WTC11 (cell line): ENCODE data around the gene CYP26A1. TPM values are rescaled to one million over a fixed set of nuclear protein-coding genes. Genes with fewer than 3 reads are reported as not detected.

Source experiments
- ATAC-seq: fragments of 200-7000 bp; cut with Tn5 transposase; 2 replicates; pipeline ENCODE4 v1.10.0; 2021; ENCODE audit warnings: mild to moderate bottlenecking, moderate library complexity
- CTCF ChIA-PET: fragments of 300-600 bp; sonication (Branson Sonifier 250); formaldehyde crosslinking; loops from one replicate; lab custom pipeline; 2021; ENCODE audit warnings: antibody characterized with exemption; lab: Charles Lee
- POLR2A ChIA-PET: fragments of 350-600 bp; sonication (Branson Sonifier 250); formaldehyde crosslinking; loops from one replicate; lab custom pipeline; 2021; ENCODE audit warnings: antibody characterized with exemption; lab: Charles Lee
- DNase-seq: peaks from one replicate; pipeline ENCODE4 v3.0.0; 2021; ENCODE audit warnings: low spot score
- H3K27ac Mint-ChIP-seq: 2 replicates; pipeline ENCODE4 v1.8.0; 2021; ENCODE audit warnings: mixed read lengths
- H3K27me3 Mint-ChIP-seq: 2 replicates; pipeline ENCODE4 v1.8.0; 2021; ENCODE audit warnings: low read depth, mild to moderate bottlenecking, moderate library complexity, mixed read lengths
- H3K36me3 Mint-ChIP-seq: 2 replicates; pipeline ENCODE4 v1.8.0; 2021; ENCODE audit warnings: mixed read lengths
- H3K4me1 Mint-ChIP-seq: 2 replicates; pipeline ENCODE4 v1.8.0; 2022; ENCODE audit warnings: mixed read lengths
- H3K4me3 Mint-ChIP-seq: 2 replicates; pipeline ENCODE4 v1.8.0; 2021; ENCODE audit warnings: mild to moderate bottlenecking, moderate library complexity, mixed read lengths
- H3K9me3 Mint-ChIP-seq: 2 replicates; pipeline ENCODE4 v1.8.0; 2021; ENCODE audit warnings: mixed read lengths
- ATF2 ChIP-seq: sonication (generic); formaldehyde crosslinking; IDR thresholded peaks from 2 replicates; pipeline ENCODE4 v1.8.1; 2022; ENCODE audit warnings: low read depth, missing genetic modification reagents, borderline replicate concordance
- CBFB ChIP-seq: sonication (generic); formaldehyde crosslinking; IDR thresholded peaks from 2 replicates; pipeline ENCODE4 v1.8.1; 2022; ENCODE audit warnings: mild to moderate bottlenecking, low read depth, missing genetic modification reagents
- E2F4 ChIP-seq: sonication (generic); formaldehyde crosslinking; IDR thresholded peaks from 2 replicates; pipeline ENCODE4 v1.8.1; 2022; ENCODE audit warnings: low read depth, mild to moderate bottlenecking, moderate library complexity, missing genetic modification reagents, borderline replicate concordance
- E2F5 ChIP-seq: sonication (generic); formaldehyde crosslinking; IDR thresholded peaks from 2 replicates; pipeline ENCODE4 v1.8.1; 2022; ENCODE audit warnings: mild to moderate bottlenecking, moderate library complexity, missing genetic modification reagents
- ELF4 ChIP-seq: sonication (generic); formaldehyde crosslinking; IDR thresholded peaks from 2 replicates; pipeline ENCODE4 v1.8.1; 2022; ENCODE audit warnings: low read depth, mild to moderate bottlenecking, moderate library complexity, missing genetic modification reagents
- ESRRA ChIP-seq: sonication (generic); formaldehyde crosslinking; IDR thresholded peaks from 2 replicates; pipeline ENCODE4 v1.8.1; 2022; ENCODE audit warnings: mild to moderate bottlenecking, missing genetic modification reagents, borderline replicate concordance
- MAX ChIP-seq: sonication (generic); formaldehyde crosslinking; IDR thresholded peaks from 2 replicates; pipeline ENCODE4 v1.8.0; 2022; ENCODE audit warnings: mild to moderate bottlenecking, missing genetic modification reagents
- MYBL2 ChIP-seq: sonication (generic); formaldehyde crosslinking; IDR thresholded peaks from 2 replicates; pipeline ENCODE4 v1.8.1; 2023; ENCODE audit warnings: mild to moderate bottlenecking, moderate library complexity, missing genetic modification reagents
- PRDM15 ChIP-seq: sonication (generic); formaldehyde crosslinking; IDR thresholded peaks from 2 replicates; pipeline ENCODE4 v1.8.0; 2022; ENCODE audit warnings: missing genetic modification reagents
- SMAD3 ChIP-seq: sonication (generic); formaldehyde crosslinking; IDR thresholded peaks from 2 replicates; pipeline ENCODE4 v1.8.0; 2022; ENCODE audit warnings: missing genetic modification reagents, mild to moderate bottlenecking, borderline replicate concordance
- SMAD4 ChIP-seq: sonication (generic); formaldehyde crosslinking; IDR thresholded peaks from 2 replicates; pipeline ENCODE4 v1.8.0; 2022; ENCODE audit warnings: mild to moderate bottlenecking, missing genetic modification reagents
- TEAD1 ChIP-seq: sonication (generic); formaldehyde crosslinking; IDR thresholded peaks from 2 replicates; pipeline ENCODE4 v1.8.0; 2022; ENCODE audit warnings: mild to moderate bottlenecking, missing genetic modification reagents
- ZNF121 ChIP-seq: sonication (generic); formaldehyde crosslinking; IDR thresholded peaks from 2 replicates; pipeline ENCODE4 v1.8.0; 2023; ENCODE audit warnings: missing genetic modification reagents
- ZNF263 ChIP-seq: sonication (generic); formaldehyde crosslinking; IDR thresholded peaks from 2 replicates; pipeline ENCODE4 v1.8.1; 2022; ENCODE audit warnings: low read depth, mild to moderate bottlenecking, moderate library complexity, missing genetic modification reagents
- ZNF317 ChIP-seq: sonication (generic); formaldehyde crosslinking; IDR thresholded peaks from 2 replicates; pipeline ENCODE4 v1.8.1; 2023; ENCODE audit warnings: low read depth, mild to moderate bottlenecking, moderate library complexity, missing genetic modification reagents, borderline replicate concordance
- ZNF425 ChIP-seq: fragments of 250-450 bp; sonication (Bioruptor Pico); conservative IDR thresholded peaks from 2 replicates; pipeline ENCODE4 v1.9.0; 2021; ENCODE audit warnings: mild to moderate bottlenecking
- total RNA-seq: library from RNA; stranded (reverse); gene quantifications from 3 replicates; pipeline ENCODE4 v1.2.3, GENCODE V29; 2021
- TF ChIP-seq, protein P1 (sequence below): sonication (generic); formaldehyde crosslinking; IDR thresholded peaks from 2 replicates; pipeline ENCODE4 v1.8.1; 2023; ENCODE audit warnings: mild to moderate bottlenecking, missing genetic modification reagents, moderate library complexity

CYP26A1 gene
- total RNA-seq, 1 experiment from 2014 or later, result 3.4 TPM

- no peaks in the 10 kb centered on the region for H3K9me3 Mint-ChIP-seq
- ATAC-seq (no peak), DNase-seq (no peak)
- no peaks in the 10 kb centered on the region for H3K36me3 Mint-ChIP-seq
- ChIA-PET CTCF (interaction anchor here (1.8 kb wide), 1 partner anchor 295 kb away, joined by 5 read pairs; no protein-coding TSS in a partner anchor), POLR2A (no interaction called here)
- H3K4me1 Mint-ChIP-seq, result peaks cover 40% of the 10 kb centered on the region
- peaks cover 58% of the 10 kb centered on the region for H3K27me3 Mint-ChIP-seq
- TF ChIP-seq MYBL2 (CRISPR knock-in tag), result no peak
- no peak for TF ChIP-seq SMAD3 (CRISPR knock-in tag)
- TF ChIP-seq ATF2, result no peak
- TF ChIP-seq ZNF121, result no peak
- TF ChIP-seq, protein P1, sequence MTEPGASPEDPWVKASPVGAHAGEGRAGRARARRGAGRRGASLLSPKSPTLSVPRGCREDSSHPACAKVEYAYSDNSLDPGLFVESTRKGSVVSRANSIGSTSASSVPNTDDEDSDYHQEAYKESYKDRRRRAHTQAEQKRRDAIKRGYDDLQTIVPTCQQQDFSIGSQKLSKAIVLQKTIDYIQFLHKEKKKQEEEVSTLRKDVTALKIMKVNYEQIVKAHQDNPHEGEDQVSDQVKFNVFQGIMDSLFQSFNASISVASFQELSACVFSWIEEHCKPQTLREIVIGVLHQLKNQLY (CRISPR knock-in tag), result no peak
- no peak for TF ChIP-seq ZNF425 (CRISPR knock-in tag)
- no peak for TF ChIP-seq SMAD4 (CRISPR knock-in tag)
- TF ChIP-seq ZNF317 (CRISPR knock-in tag), result no peak
- no peak for TF ChIP-seq E2F4 (CRISPR knock-in tag)
- TF ChIP-seq ELF4 (CRISPR knock-in tag), result no peak
- TF ChIP-seq CBFB (CRISPR knock-in tag), result no peak
- no peak for TF ChIP-seq ZNF263 (CRISPR knock-in tag)
- no peak for TF ChIP-seq E2F5 (CRISPR knock-in tag)
- no peak for TF ChIP-seq TEAD1
- no peak overlapping the region for H3K4me3 Mint-ChIP-seq
- no peak overlapping the region for H3K27ac Mint-ChIP-seq
Observed at GRCh38 chr10:93058139-93058538, 15.6 kb upstream of the CYP26A1 start.

DNA sequence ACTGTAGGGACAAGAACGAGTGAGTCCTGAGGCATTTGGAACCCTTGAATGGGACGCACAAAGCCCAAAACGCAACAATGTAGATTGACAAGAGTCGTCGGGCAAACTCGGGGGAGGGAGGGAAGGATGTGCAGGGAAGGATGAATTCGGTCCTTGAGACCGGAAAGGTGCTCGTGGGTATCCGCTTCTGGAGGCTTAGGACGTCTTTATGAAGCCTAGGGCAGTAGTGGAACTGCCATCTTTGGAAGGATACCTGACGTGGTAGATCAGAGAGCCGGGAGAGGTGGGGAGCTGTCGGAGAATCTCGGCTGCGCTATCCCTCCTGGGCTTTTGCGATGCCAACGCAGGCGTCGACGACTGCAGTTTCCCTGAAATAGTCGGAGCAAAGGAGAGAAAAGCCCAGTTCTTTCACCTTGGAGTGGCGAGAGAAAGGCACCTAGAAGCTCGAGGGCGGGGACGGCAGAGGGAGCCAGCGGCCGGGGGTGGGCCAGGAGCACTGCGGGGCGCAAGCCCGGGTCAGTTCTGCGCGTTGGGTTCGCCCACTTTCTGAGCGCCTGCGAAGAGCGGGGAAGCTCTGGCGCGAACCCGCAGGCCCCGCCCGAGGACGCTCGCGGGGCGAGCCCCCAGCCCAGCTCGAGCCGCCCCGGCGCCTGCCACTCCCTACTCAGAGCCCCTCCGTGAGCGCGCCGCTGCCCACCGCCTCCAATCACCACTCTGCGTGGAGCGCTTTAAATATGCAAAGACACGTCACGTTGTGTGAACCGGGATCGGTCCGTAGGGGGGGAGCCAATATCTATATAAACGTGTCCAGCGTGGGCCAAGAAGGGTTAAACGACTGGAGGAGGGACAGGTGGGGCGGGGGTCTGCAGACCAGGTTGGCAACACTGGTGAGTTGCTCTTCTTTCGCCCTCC is 13.5 kb upstream of the CYP26A1 start, which contains the start of gene CYP26C1:
TSS of gene CYP26C1 (plus strand) at position 824 of the 912 bp plus-strand sequence. CDS start 466 bp downstream, outside the sequence.
- CTCF ChIA-PET, result interaction anchor here (1.0 to 9.8 kb wide), 10 partner anchors 10 to 423 kb away, joined by 3 to 106 read pairs (median 4); partner anchors contain the start of gene CYP26A1
- no peak within 1 kb of the TSS for H3K27ac Mint-ChIP-seq
- DNase-seq, result peak; percentile 47

More for the DNA sequence above, 13.5 kb upstream of the CYP26A1 start, which contains the start of gene CYP26C1:
- peaks cover 79% of the 10 kb centered on the region for H3K27me3 Mint-ChIP-seq
- no peak for TF ChIP-seq MAX (CRISPR knock-in tag)
- no peak for TF ChIP-seq ESRRA
- TF ChIP-seq PRDM15, result no peak
- POLR2A ChIA-PET, result interaction anchor here (1.2 kb wide), 1 partner anchor 13 kb away, joined by 4 read pairs; the partner anchor contains the start of gene CYP26A1
- H3K4me1 Mint-ChIP-seq, result peaks cover 46% of the 10 kb centered on the region
- peak; percentile 8 for ATAC-seq
- peak within 1 kb of the TSS; percentile 80 for H3K4me3 Mint-ChIP-seq
- H3K9me3 Mint-ChIP-seq, result no peaks in the 10 kb centered on the region
- no peaks in the 10 kb centered on the region; the same call in 1 of the 2 replicates for H3K36me3 Mint-ChIP-seq
